Glutamatergic neuron (in vitro differentiated cells): Measurements from ENCODE around the gene ATP2A3. TPM values are rescaled to one million over a fixed set of nuclear protein-coding genes. Genes with fewer than 3 reads are reported as not detected.
A peak's percentile ranks its signal among the peaks of the same experiment; 100 is the strongest.

Experiments used
- DNase-seq: peaks from one replicate; pipeline ENCODE4 v3.0.0; 2022
- H3K27ac Mint-ChIP-seq: one replicate; pipeline ENCODE4 v1.8.0; 2020; ENCODE audit warnings: mild to moderate bottlenecking, mixed read lengths, inconsistent platforms; ENCODE audit not compliant: unreplicated experiment
- H3K27me3 Mint-ChIP-seq: one replicate; pipeline ENCODE4 v1.8.0; 2020; ENCODE audit warnings: mild to moderate bottlenecking, moderate library complexity, mixed read lengths, inconsistent platforms; ENCODE audit not compliant: unreplicated experiment
- H3K36me3 Mint-ChIP-seq: one replicate; pipeline ENCODE4 v1.8.0; 2020; ENCODE audit warnings: mild to moderate bottlenecking, mixed read lengths, inconsistent platforms; ENCODE audit not compliant: unreplicated experiment
- H3K4me1 Mint-ChIP-seq: one replicate; pipeline ENCODE4 v1.8.0; 2020; ENCODE audit warnings: mild to moderate bottlenecking, low read depth, mixed read lengths, inconsistent platforms; ENCODE audit not compliant: unreplicated experiment
- H3K4me3 Mint-ChIP-seq: one replicate; pipeline ENCODE4 v1.8.0; 2020; ENCODE audit warnings: mild to moderate bottlenecking, mixed read lengths, inconsistent platforms; ENCODE audit not compliant: unreplicated experiment
- H3K9me3 Mint-ChIP-seq: one replicate; pipeline ENCODE4 v1.8.0; 2020; ENCODE audit warnings: mild to moderate bottlenecking, moderate library complexity, mixed read lengths, inconsistent platforms; ENCODE audit not compliant: unreplicated experiment
- CTCF ChIP-seq: fragments of 200-600 bp; sonication (generic); IDR thresholded peaks from one replicate; pipeline ENCODE4 v1.5.0; 2021; ENCODE audit not compliant: partially characterized antibody, unreplicated experiment
- total RNA-seq: library from RNA; stranded (reverse); fragmentation: NEBNext Ultra II Directional; extraction: Animal tissue kit (Norgen Biotek cat#: 25700); gene quantifications from one replicate; pipeline ENCODE4 v1.2.1, GENCODE V29; 2021; ENCODE audit not compliant: unreplicated experiment

The ATP2A3 gene
- total RNA-seq, 1 donor from 2014 or later: 97.8 TPM

GRCh38 chr17:3982113-3982512 lies 17.9 kb upstream of the ATP2A3 start:
- H3K4me3 Mint-ChIP-seq: no peak overlapping the region
- H3K36me3 Mint-ChIP-seq: peaks cover 8% of the 10 kb centered on the region
- H3K27ac Mint-ChIP-seq: no peak overlapping the region
- TF ChIP-seq CTCF: no peak
- no peak for DNase-seq
- H3K4me1 Mint-ChIP-seq: no peaks in the 10 kb centered on the region
- H3K27me3 Mint-ChIP-seq: peaks cover 4% of the 10 kb centered on the region
- H3K9me3 Mint-ChIP-seq: peaks cover 5% of the 10 kb centered on the region

GRCh38 chr17:3981455-3981854 lies 17.2 kb upstream of the ATP2A3 start:
- Mint-ChIP-seq H3K27ac (no peak overlapping the region), H3K27me3 (peaks cover 4% of the 10 kb centered on the region)
- TF ChIP-seq CTCF: no peak

DNA sequence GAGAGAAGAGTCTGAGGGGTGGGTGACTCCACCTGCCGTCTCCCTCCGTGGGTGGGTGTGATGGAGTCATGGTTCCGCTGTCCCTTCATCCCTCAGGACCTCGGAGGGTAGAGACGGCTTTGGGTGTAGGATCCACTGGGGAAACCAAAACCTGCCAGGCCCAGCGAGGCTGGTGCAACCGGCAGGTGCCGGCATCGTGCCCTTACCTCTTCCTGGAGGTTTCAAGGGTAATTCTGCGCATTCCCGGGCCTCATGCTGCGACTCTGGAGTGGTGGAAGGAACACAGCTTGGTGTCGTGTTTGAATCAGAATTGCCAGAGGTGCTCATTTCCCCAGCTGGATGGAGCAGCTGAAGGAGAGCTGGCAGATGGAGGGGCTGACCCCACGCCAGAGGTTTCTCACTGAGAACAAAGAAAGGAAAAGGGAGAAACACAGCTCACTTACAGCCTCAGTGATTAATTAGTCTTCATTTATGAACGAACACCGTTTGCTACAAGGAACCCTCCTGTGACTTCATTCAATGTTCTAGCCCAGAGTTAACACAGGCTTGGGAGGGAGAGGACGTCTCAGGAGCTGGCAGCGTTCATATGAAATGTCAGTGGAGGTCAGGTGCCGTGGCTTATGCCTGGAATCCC lies 16.3 kb upstream of the ATP2A3 start:
- H3K4me1 Mint-ChIP-seq: peaks cover 2% of the 10 kb centered on the region
- H3K27ac Mint-ChIP-seq: peak overlapping the region; percentile 8
- peaks cover 5% of the 10 kb centered on the region for H3K9me3 Mint-ChIP-seq
- H3K4me3 Mint-ChIP-seq: no peak overlapping the region
- TF ChIP-seq CTCF: no peak
- peaks cover 4% of the 10 kb centered on the region for H3K27me3 Mint-ChIP-seq
- no peak for DNase-seq
- H3K36me3 Mint-ChIP-seq: peaks cover 8% of the 10 kb centered on the region

More at GRCh38 chr17:3981455-3981854, 17.2 kb upstream of the ATP2A3 start:
- DNase-seq: no peak
- peaks cover 2% of the 10 kb centered on the region for H3K4me1 Mint-ChIP-seq
- peaks cover 5% of the 10 kb centered on the region for H3K9me3 Mint-ChIP-seq
- peaks cover 8% of the 10 kb centered on the region for H3K36me3 Mint-ChIP-seq
- no peak overlapping the region for H3K4me3 Mint-ChIP-seq

- no peak for DNase-seq
- peaks cover 10% of the 10 kb centered on the region for H3K9me3 Mint-ChIP-seq
- H3K4me3 Mint-ChIP-seq: no peak overlapping the region
- no peak overlapping the region for H3K27ac Mint-ChIP-seq
- H3K4me1 Mint-ChIP-seq: peaks cover 2% of the 10 kb centered on the region
- TF ChIP-seq CTCF: no peak
- H3K36me3 Mint-ChIP-seq: peaks cover 17% of the 10 kb centered on the region
- peaks cover 9% of the 10 kb centered on the region for H3K27me3 Mint-ChIP-seq
Measured at GRCh38 chr17:3979290-3979611, 15.0 kb upstream of the ATP2A3 start.

- DNase-seq: no peak
- Mint-ChIP-seq H3K27me3 (peaks cover 9% of the 10 kb centered on the region), H3K9me3 (peaks cover 10% of the 10 kb centered on the region), H3K4me3 (no peak overlapping the region), H3K4me1 (peaks cover 2% of the 10 kb centered on the region), H3K36me3 (peaks cover 17% of the 10 kb centered on the region), H3K27ac (no peak overlapping the region)
- TF ChIP-seq CTCF: no peak
Measured at GRCh38 chr17:3978421-3979289, 14.4 kb upstream of the ATP2A3 start.
